ENCODE data around the gene TBC1D26.

GRCh38 chr17:15776871-15777270 lies 44.8 kb downstream of the TBC1D26 start:
- TF ChIP-seq CTCF (conservative IDR thresholded peaks at IDR 0.05; ENCODE audit: low read depth, low read length): no peak
- TF ChIP-seq EZH2phosphoT487 (IDR thresholded peaks at IDR 0.05; ENCODE audit: borderline replicate concordance, low read length): no peak
- no peak for TF ChIP-seq EZH2 (IDR thresholded peaks at IDR 0.05; ENCODE audit: low read length, unreplicated experiment)
